Measurements from ENCODE around the gene SLC17A5.

The SLC17A5 gene

GRCh38 chr6:73653571-73654424 lies at the start of gene SLC17A5:
SLC17A5 (minus strand) TSS chr6:73653992; CDS start chr6:73653886, 106 bp downstream.
- H3K4me2 ChIP-seq (ENCODE audit: low read length), result peak within 1 kb of the TSS; percentile 98
- peak within 1 kb of the TSS; percentile 89 for H2AFZ ChIP-seq (ENCODE audit: low read length)
- no peaks in the 10 kb centered on the region for H3K36me3 ChIP-seq (ENCODE audit: insufficient read depth, low read length)
- no peaks in the 10 kb centered on the region for H3K27me3 ChIP-seq (ENCODE audit: insufficient read depth, low read length)
- no peaks in the 10 kb centered on the region for H3K9me3 ChIP-seq (ENCODE audit: low read length)
- peak within 1 kb of the TSS; percentile 87 for H3K27ac ChIP-seq (ENCODE audit: low read depth, low read length, poor library complexity, severe bottlenecking)
- TF ChIP-seq EZH2 (IDR thresholded peaks at IDR 0.05; ENCODE audit: borderline replicate concordance, low read length), result no peak
- no peak for TF ChIP-seq CTCF (IDR thresholded peaks at IDR 0.05; ENCODE audit: low read length)
- H3K9ac ChIP-seq (ENCODE audit: low read length), result peak within 1 kb of the TSS; percentile 96
- peaks cover 6% of the 10 kb centered on the region; the same call in 1 of the 2 replicates for H3F3A ChIP-seq (ENCODE audit: insufficient read depth, low read length)
- H3K4me1 ChIP-seq (ENCODE audit: insufficient read depth, low read length, severe bottlenecking), result peaks cover 20% of the 10 kb centered on the region
- H3K4me3 ChIP-seq (ENCODE audit: low read depth, low read length, poor library complexity, severe bottlenecking), result peak within 1 kb of the TSS; percentile 97
- no peaks in the 10 kb centered on the region for H4K20me1 ChIP-seq (ENCODE audit: insufficient read depth, low read length)
- H3K9me2 ChIP-seq (ENCODE audit: low read depth, low read length), result no peaks in the 10 kb centered on the region
- no peaks in the 10 kb centered on the region for H3K79me2 ChIP-seq (ENCODE audit: insufficient read depth, low read length)

- no peak overlapping the region for H3K9ac ChIP-seq (ENCODE audit: low read length)
- no peaks in the 10 kb centered on the region for H3K4me1 ChIP-seq (ENCODE audit: insufficient read depth, low read length, severe bottlenecking)
- H3K27ac ChIP-seq (ENCODE audit: low read depth, low read length, poor library complexity, severe bottlenecking), result no peak overlapping the region
- no peaks in the 10 kb centered on the region for H3K36me3 ChIP-seq (ENCODE audit: insufficient read depth, low read length)
- H4K20me1 ChIP-seq (ENCODE audit: insufficient read depth, low read length), result no peaks in the 10 kb centered on the region
- H3K9me2 ChIP-seq (ENCODE audit: low read depth, low read length), result no peaks in the 10 kb centered on the region
- H2AFZ ChIP-seq (ENCODE audit: low read length), result no peak overlapping the region
- no peaks in the 10 kb centered on the region for H3F3A ChIP-seq (ENCODE audit: insufficient read depth, low read length)
- no peak for TF ChIP-seq EZH2 (IDR thresholded peaks at IDR 0.05; ENCODE audit: borderline replicate concordance, low read length)
- H3K4me2 ChIP-seq (ENCODE audit: low read length), result no peak overlapping the region
- H3K27me3 ChIP-seq (ENCODE audit: insufficient read depth, low read length), result no peaks in the 10 kb centered on the region
- H3K4me3 ChIP-seq (ENCODE audit: low read depth, low read length, poor library complexity, severe bottlenecking), result no peak overlapping the region
- no peaks in the 10 kb centered on the region for H3K9me3 ChIP-seq (ENCODE audit: low read length)
- H3K79me2 ChIP-seq (ENCODE audit: insufficient read depth, low read length), result no peaks in the 10 kb centered on the region
Observed at GRCh38 chr6:73703466-73703865, 49.7 kb upstream of the SLC17A5 start.

- H3K4me3 ChIP-seq (ENCODE audit: low read depth, low read length, poor library complexity, severe bottlenecking), result no peak overlapping the region
- H3K9ac ChIP-seq (ENCODE audit: low read length), result no peak overlapping the region
- no peak overlapping the region for H2AFZ ChIP-seq (ENCODE audit: low read length)
- H3K4me1 ChIP-seq (ENCODE audit: insufficient read depth, low read length, severe bottlenecking), result no peaks in the 10 kb centered on the region
- no peak overlapping the region for H3K27ac ChIP-seq (ENCODE audit: low read depth, low read length, poor library complexity, severe bottlenecking)
- H3K27me3 ChIP-seq (ENCODE audit: insufficient read depth, low read length), result 0 out of 2 replicates have a peak, but pooled peaks cover 3% of the 10 kb centered on the region
- H3K9me3 ChIP-seq (ENCODE audit: low read length), result no peaks in the 10 kb centered on the region
- H3F3A ChIP-seq (ENCODE audit: insufficient read depth, low read length), result no peaks in the 10 kb centered on the region
- no peaks in the 10 kb centered on the region for H3K36me3 ChIP-seq (ENCODE audit: insufficient read depth, low read length)
- H3K4me2 ChIP-seq (ENCODE audit: low read length), result no peak overlapping the region
- no peaks in the 10 kb centered on the region for H3K79me2 ChIP-seq (ENCODE audit: insufficient read depth, low read length)
- H4K20me1 ChIP-seq (ENCODE audit: insufficient read depth, low read length), result no peaks in the 10 kb centered on the region
- TF ChIP-seq CTCF (IDR thresholded peaks at IDR 0.05; ENCODE audit: low read length) (no peak), EZH2 (IDR thresholded peaks at IDR 0.05; ENCODE audit: borderline replicate concordance, low read length) (no peak)
- H3K9me2 ChIP-seq (ENCODE audit: low read depth, low read length), result no peaks in the 10 kb centered on the region
Observed at GRCh38 chr6:73702444-73702843, 48.7 kb upstream of the SLC17A5 start.

All from OCI-LY1 (cell line).